ENCODE data around the gene SCLY.

SCLY gene

DNA sequence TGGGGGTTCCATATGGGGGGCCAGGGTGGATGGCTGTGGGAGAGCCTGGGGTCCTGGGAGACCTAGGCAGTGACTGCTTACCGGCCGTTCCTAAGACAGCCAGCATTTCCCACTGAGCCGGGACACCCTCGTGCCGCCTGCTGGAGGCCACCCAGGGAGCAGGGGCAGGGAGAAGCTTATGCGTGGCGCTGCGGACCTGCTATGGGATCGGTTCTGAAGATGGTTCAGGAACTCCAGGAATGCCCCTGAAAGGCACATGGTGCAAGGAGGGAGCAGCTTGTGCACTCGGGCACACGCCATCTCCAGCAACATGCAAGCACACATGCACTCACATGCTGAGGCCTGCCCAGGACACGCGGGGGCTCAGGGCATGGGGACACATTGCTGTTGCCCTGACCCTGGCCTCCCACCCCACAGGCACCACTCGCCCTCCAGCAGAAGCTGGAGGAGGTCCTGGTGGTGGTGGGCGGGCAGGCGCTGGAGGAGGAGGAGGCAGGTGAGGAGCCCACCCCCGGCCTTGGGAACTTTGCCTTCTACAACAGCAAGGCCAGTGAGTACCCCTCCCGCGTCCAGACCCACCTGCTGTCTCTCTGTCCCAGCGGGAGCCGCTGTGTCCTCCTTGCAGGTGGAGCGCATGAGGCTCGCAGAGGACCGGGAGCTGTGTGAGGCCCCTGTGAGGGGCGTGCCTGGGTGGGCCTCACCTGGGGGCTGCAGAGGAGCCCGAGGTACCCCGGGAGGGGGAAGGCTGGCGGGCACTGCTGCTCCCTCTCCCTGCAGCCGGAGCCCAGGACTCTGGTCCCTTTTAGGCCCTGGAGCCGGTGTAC, 81.8 kb downstream of the SCLY start:
- Mint-ChIP-seq H3K27ac (no peak overlapping the region), H3K36me3 (ENCODE audit: low read depth) (no peaks in the 10 kb centered on the region), H3K9me3 (no peaks in the 10 kb centered on the region), H3K4me1 (peaks cover 33% of the 10 kb centered on the region), H3K27me3 (ENCODE audit: low read depth, poor library complexity) (no peaks in the 10 kb centered on the region), H3K4me3 (no peak overlapping the region)
- TF ChIP-seq, protein P1, sequence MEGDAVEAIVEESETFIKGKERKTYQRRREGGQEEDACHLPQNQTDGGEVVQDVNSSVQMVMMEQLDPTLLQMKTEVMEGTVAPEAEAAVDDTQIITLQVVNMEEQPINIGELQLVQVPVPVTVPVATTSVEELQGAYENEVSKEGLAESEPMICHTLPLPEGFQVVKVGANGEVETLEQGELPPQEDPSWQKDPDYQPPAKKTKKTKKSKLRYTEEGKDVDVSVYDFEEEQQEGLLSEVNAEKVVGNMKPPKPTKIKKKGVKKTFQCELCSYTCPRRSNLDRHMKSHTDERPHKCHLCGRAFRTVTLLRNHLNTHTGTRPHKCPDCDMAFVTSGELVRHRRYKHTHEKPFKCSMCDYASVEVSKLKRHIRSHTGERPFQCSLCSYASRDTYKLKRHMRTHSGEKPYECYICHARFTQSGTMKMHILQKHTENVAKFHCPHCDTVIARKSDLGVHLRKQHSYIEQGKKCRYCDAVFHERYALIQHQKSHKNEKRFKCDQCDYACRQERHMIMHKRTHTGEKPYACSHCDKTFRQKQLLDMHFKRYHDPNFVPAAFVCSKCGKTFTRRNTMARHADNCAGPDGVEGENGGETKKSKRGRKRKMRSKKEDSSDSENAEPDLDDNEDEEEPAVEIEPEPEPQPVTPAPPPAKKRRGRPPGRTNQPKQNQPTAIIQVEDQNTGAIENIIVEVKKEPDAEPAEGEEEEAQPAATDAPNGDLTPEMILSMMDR (IDR thresholded peaks at IDR 0.05) = no peak
- DNase-seq = no peak

DNA sequence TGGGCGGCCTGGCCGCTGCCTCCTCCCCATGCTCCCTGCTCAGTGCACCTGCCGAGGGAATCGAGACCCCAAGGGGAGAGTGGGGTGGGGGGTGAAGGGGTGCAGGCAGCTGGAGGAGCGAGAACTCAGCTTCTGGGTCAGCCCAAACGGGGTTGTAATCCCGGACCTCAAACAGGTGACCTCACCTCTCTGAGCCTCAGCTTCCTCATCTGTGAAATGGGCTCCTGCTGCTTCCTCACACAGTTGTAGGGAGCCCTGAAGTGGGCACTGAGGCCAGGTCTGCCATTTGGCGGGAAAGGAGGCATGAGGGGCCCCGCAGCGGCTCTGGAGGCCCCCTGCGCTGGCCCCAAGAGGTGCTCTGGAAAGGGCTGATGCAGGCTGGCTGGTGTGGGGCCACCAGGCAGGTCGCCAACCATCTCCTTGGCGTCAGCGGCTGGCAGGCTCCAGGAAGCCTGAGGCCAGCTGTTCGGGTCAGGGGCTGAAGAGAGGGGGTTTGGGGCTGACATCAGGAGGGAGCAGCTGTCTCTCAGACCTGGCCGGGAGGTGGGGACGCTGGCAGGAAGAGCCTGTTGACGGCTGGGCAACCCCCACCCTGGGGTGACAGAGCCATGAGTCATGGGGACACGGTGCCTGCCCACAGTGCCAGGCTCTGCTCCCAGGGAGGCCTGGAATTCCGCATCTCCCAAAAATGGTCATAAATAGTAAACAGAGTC, 82.6 kb downstream of the SCLY start:
- Mint-ChIP-seq H3K4me1 (peaks cover 28% of the 10 kb centered on the region), H3K9me3 (no peaks in the 10 kb centered on the region), H3K27me3 (ENCODE audit: low read depth, poor library complexity) (no peaks in the 10 kb centered on the region), H3K27ac (no peak overlapping the region), H3K4me3 (no peak overlapping the region), H3K36me3 (ENCODE audit: low read depth) (no peaks in the 10 kb centered on the region)
- DNase-seq = no peak
- TF ChIP-seq, protein P1 (IDR thresholded peaks at IDR 0.05) = no peak

DNA sequence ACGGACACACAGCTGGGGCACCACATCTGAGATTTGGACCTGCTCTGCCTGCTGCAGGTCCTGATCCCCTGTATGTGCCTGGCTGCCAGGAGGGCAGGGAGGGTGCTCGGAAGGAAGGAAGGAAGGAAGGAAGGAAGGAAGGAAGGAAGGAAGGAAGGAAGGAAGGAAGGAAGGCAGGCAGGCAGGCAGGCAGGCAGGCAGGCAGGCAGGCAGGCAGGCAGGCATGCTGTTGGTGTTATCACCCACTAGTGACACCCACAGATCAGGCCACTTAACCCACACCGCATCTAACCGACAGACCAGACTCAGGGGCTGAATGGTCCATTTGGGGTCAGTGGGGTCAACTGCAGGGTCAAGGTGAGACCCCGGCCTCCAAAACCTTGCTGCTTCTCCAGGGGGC, 83.5 kb downstream of the SCLY start:
- TF ChIP-seq, protein P1 (IDR thresholded peaks at IDR 0.05) = no peak
- Mint-ChIP-seq H3K4me1 (peaks cover 28% of the 10 kb centered on the region), H3K4me3 (no peak overlapping the region), H3K36me3 (ENCODE audit: low read depth) (no peaks in the 10 kb centered on the region), H3K9me3 (no peaks in the 10 kb centered on the region), H3K27ac (no peak overlapping the region), H3K27me3 (ENCODE audit: low read depth, poor library complexity) (no peaks in the 10 kb centered on the region)
- DNase-seq = no peak

DNA sequence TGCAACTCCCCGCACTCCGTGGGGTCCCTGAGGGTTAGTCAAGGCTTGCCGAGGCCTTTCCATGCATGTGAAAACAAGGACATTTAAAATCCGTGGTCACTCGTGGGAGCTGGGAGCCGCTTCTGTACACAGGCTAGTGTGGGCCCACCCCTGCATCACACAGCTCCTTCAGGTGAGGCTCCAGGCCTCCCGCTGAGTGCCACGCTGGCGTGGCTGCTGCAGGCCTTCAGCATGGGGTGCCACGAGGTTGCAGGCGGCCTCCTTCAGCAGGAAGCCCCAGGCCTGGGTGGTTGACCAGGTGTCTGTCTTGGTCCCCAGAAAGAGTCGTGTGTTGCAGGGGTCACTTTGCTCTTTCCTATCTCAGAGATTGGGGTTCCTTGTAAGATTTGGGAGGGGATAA, 84.2 kb downstream of the SCLY start:
- DNase-seq = no peak
- H3K4me1 Mint-ChIP-seq = peaks cover 23% of the 10 kb centered on the region
- TF ChIP-seq, protein P1 (IDR thresholded peaks at IDR 0.05) = no peak
- H3K9me3 Mint-ChIP-seq = no peaks in the 10 kb centered on the region
- no peaks in the 10 kb centered on the region for H3K27me3 Mint-ChIP-seq (ENCODE audit: low read depth, poor library complexity)
- no peaks in the 10 kb centered on the region for H3K36me3 Mint-ChIP-seq (ENCODE audit: low read depth)
- no peak overlapping the region for H3K27ac Mint-ChIP-seq
- H3K4me3 Mint-ChIP-seq = no peak overlapping the region

DNA sequence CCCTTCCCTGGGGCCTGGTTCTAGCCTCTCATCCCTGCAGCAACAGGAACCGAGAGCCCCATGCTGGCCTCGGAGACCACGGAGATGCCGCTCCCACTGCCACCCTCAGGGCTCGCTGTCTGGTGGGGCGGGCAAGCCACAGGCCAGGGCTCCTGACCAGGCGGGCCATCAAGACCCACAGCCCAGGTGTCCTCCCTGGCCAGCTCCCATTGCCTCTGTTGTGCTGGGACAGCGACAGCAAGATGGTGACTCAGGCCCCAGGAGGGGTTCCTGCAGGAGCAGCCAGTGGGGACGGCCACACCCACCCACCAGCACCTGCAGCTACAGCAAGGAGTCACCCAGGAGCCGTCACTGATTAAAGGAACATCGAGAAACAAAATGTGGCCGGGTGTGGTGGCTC, 85.0 kb downstream of the SCLY start:
- Mint-ChIP-seq H3K9me3 (no peaks in the 10 kb centered on the region), H3K27ac (no peak overlapping the region), H3K27me3 (ENCODE audit: low read depth, poor library complexity) (no peaks in the 10 kb centered on the region), H3K4me1 (peaks cover 23% of the 10 kb centered on the region), H3K4me3 (no peak overlapping the region), H3K36me3 (ENCODE audit: low read depth) (no peaks in the 10 kb centered on the region)
- DNase-seq = no peak
- TF ChIP-seq, protein P1 (IDR thresholded peaks at IDR 0.05) = no peak

Data from nephron progenitor cell (in vitro differentiated cells).